Activated CD8-positive, alpha-beta memory T cell treated with anti-CD3 and anti-CD28 coated beads, Interleukin-2, amount 10 ng/mL, durations not matched to agents 7 days and 5 days (primary cell): Measurements from ENCODE around the gene FTCDNL1. TPM values are rescaled to one million over a fixed set of nuclear protein-coding genes. Genes with fewer than 3 reads are reported as not detected.

Source experiments
- ATAC-seq: fragments of 150-1000 bp; cut with Tn5 transposase; one replicate; pipeline ENCODE4 v1.10.0; 2021; ENCODE audit warnings: moderate library complexity
- CTCF ChIA-PET: fragments of 350-600 bp; sonication (Branson Sonifier 250); formaldehyde crosslinking; loops from one replicate; lab custom pipeline; 2021; ENCODE audit warnings: antibody characterized with exemption; lab: Charles Lee
- DNase-seq: peaks from one replicate; pipeline ENCODE4 v3.0.0-alpha.2; 2020
- H3K27ac Mint-ChIP-seq: one replicate; pipeline ENCODE4 v1.8.0; 2021; ENCODE audit warnings: mild to moderate bottlenecking, mixed read lengths
- H3K27me3 Mint-ChIP-seq: one replicate; pipeline ENCODE4 v1.8.0; 2021; ENCODE audit warnings: mixed read lengths
- H3K36me3 Mint-ChIP-seq: one replicate; pipeline ENCODE4 v1.8.0; 2021; ENCODE audit warnings: mild to moderate bottlenecking, mixed read lengths
- H3K4me1 Mint-ChIP-seq: one replicate; pipeline ENCODE4 v1.8.0; 2021; ENCODE audit warnings: mixed read lengths
- H3K4me3 Mint-ChIP-seq: one replicate; pipeline ENCODE4 v1.8.0; 2021; ENCODE audit warnings: mild to moderate bottlenecking, moderate library complexity, mixed read lengths
- H3K9me3 Mint-ChIP-seq: one replicate; pipeline ENCODE4 v1.8.0; 2022; ENCODE audit warnings: low read depth, mixed read lengths
- total RNA-seq, 2 experiments: library from RNA; stranded (reverse); gene quantifications; one replicate each; pipeline ENCODE4 v1.2.3, GENCODE V29; 2021

FTCDNL1 gene
- total RNA-seq, 2 experiments from 2014 or later: 1.8 to 2.8 TPM

DNA sequence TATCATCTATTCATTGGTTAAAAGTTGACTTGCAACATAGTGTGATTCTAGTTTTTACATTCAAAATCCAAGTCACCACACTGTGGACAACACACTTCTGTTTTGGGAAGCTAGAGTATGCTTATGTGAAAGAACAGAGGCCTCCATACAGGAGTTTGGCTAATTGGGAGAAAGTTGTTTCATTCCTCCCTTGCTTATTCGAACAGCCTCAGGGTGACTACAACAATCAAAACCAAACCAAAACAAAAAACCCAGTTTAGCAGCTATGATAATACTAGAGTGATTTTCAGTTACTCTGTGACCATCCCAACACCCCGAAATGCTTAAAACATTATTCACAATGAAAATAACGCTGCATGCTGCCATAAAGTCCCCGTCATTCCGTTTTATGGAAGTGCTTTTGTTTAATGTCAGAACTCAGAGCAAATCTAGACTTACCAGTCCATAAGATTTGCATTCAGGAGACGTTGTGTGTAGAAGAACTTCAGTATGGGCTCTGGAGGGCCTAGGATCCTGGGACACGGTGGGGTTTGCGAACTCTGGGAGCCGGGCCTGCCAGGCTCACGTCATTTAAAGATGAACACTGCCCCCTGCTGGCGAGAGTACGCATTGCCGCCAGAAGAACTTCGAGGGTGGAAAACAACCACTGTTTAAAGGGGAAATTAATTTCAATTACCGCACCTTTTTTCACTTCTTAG, 111.4 kb downstream of the FTCDNL1 start:
- no peaks in the 10 kb centered on the region for H3K9me3 Mint-ChIP-seq
- H3K36me3 Mint-ChIP-seq: no peaks in the 10 kb centered on the region
- peaks cover 2% of the 10 kb centered on the region for H3K4me1 Mint-ChIP-seq
- ATAC-seq: no peak
- no peak overlapping the region for H3K27ac Mint-ChIP-seq
- no peak overlapping the region for H3K4me3 Mint-ChIP-seq
- peak; percentile 66 for DNase-seq
- peaks cover 38% of the 10 kb centered on the region for H3K27me3 Mint-ChIP-seq
- CTCF ChIA-PET: interaction anchor here (0.8 to 2.5 kb wide), 14 partner anchors 11 to 1424 kb away, joined by 3 to 24 read pairs (median 4); no protein-coding TSS in a partner anchor

DNA sequence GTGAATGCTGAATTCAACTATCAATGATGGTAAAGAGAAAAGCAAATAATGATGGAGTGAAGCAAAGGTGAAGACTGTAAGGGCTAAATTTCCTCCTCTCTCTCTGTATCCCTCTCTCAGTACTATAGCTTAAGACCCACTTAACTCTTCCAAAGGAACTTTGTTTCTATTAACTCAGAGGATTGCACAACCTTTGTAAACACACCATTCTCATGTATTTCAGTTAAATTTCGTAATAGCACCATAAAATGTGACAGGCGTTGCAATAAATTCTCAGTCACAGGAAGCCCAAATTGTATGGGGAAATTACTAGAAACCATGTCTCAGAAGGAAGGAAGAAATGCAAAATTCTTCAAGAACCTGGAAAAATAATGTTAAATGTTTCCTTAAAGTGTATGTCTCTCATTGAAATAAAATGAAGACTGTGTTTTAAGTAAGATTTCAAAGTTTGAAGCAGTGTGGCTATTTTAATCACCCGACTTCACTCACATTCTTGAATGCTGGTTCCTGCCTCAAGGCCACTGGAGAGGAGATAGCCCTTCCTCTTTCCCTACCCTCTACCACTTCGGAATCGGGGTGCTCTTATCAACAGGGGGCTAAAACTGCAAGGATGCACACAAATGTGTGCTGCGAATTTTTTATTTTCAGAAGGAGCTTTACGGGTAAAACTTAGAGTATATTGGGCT, 112.1 kb downstream of the FTCDNL1 start:
- H3K4me3 Mint-ChIP-seq: no peak overlapping the region
- CTCF ChIA-PET: interaction anchor here (1.4 to 2.5 kb wide), 6 partner anchors 10 to 34 kb away, joined by 3 to 24 read pairs (median 6); no protein-coding TSS in a partner anchor
- no peaks in the 10 kb centered on the region for H3K36me3 Mint-ChIP-seq
- H3K9me3 Mint-ChIP-seq: no peaks in the 10 kb centered on the region
- ATAC-seq: no peak
- peaks cover 2% of the 10 kb centered on the region for H3K4me1 Mint-ChIP-seq
- DNase-seq: no peak
- H3K27me3 Mint-ChIP-seq: peaks cover 40% of the 10 kb centered on the region
- no peak overlapping the region for H3K27ac Mint-ChIP-seq

DNA sequence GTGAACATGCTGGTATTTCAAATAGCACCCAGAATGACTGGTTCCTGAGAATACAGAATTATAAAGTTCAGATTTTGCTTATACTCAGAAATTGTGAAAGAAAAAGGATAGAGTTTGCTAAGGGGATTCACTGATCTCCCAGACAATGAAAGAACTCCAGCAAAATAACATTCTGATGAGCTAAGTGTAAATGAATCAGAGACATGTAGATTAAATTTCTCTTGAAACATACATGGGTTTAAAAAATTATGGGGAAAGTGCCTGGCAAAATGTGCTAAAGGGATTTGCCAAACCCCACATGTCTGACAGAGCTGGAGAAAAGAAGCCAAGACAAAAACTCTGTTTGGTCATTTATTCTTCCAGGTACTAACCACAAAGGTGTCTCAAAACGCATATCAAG, 116.3 kb downstream of the FTCDNL1 start:
- peaks cover 49% of the 10 kb centered on the region for H3K27me3 Mint-ChIP-seq
- DNase-seq (no peak), ATAC-seq (no peak)
- no peak overlapping the region for H3K27ac Mint-ChIP-seq
- no peaks in the 10 kb centered on the region for H3K36me3 Mint-ChIP-seq
- no peaks in the 10 kb centered on the region for H3K4me1 Mint-ChIP-seq
- H3K9me3 Mint-ChIP-seq: no peaks in the 10 kb centered on the region
- no peak overlapping the region for H3K4me3 Mint-ChIP-seq
- CTCF ChIA-PET: interaction anchor here (1.6 kb wide), 1 partner anchor 29 kb away, joined by 6 read pairs; no protein-coding TSS in a partner anchor

DNA sequence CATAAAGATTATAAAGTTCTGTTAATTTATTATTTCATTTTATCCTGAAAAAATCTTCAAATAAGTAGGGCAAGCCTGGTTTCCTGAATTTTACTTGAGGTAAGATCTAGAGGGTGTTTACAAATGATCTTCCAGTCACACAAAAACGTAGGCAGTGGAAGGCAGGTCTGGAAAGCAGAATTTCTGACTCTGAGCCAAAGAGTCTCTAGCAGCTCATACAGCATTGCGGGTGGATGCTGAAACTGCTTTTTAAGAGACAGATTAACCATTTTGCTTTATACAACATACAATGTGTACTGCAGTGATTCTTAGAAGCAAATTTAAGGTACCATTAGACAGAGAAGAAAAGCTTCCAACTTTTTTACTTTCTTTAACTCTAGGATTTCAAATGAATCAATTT, 117.0 kb downstream of the FTCDNL1 start:
- ATAC-seq: no peak
- Mint-ChIP-seq H3K36me3 (no peaks in the 10 kb centered on the region), H3K4me3 (no peak overlapping the region), H3K27ac (no peak overlapping the region), H3K4me1 (no peaks in the 10 kb centered on the region), H3K9me3 (no peaks in the 10 kb centered on the region), H3K27me3 (peaks cover 43% of the 10 kb centered on the region)
- CTCF ChIA-PET: no interaction called here
- DNase-seq: no peak

DNA sequence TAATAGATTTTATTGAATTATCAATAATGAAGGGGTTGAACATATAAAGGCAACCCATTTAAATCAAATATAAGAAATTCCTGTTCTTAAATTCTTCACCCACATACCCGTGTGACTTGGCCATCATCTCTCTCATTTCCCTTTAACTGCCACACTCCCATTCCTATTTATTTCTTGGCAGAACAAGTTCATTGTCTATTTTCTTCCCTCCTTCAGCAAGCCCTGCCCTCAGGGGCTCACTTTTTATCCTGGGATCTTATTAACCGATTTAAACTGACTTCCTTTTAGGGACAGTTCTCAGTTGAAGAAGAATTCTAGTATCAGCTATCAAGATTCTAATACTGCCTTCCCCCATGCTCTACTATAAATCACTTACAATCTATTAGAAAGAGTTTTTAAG, 123.2 kb downstream of the FTCDNL1 start:
- Mint-ChIP-seq H3K4me1 (no peaks in the 10 kb centered on the region), H3K36me3 (no peaks in the 10 kb centered on the region), H3K27ac (no peak overlapping the region), H3K27me3 (peaks cover 27% of the 10 kb centered on the region), H3K4me3 (no peak overlapping the region), H3K9me3 (no peaks in the 10 kb centered on the region)
- DNase-seq (no peak), ATAC-seq (no peak)
- CTCF ChIA-PET: interaction anchor here (1.7 kb wide), 1 partner anchor 12 kb away, joined by 5 read pairs; no protein-coding TSS in a partner anchor

DNA sequence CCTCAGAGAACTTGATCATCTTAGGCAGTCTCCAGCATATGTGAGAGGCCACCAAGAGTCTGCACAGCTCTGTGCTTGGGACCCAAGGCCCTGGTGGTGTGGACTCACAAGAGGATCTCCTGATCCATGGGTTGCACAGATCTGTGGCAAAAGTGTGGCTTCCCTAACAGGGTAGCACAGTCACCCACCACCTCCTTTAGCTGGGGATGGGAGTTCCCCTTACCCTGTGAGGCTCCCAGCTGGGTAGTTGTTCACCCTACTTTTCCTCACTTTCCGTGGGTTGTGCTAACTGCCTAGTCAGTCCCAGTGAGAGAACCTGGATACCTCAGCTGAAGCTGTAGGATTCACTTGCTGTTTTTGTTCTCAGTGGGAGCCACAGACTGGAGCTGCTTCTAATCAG, 123.7 kb downstream of the FTCDNL1 start:
- Mint-ChIP-seq H3K4me3 (no peak overlapping the region), H3K4me1 (no peaks in the 10 kb centered on the region), H3K9me3 (no peaks in the 10 kb centered on the region), H3K27me3 (peaks cover 29% of the 10 kb centered on the region), H3K27ac (no peak overlapping the region), H3K36me3 (no peaks in the 10 kb centered on the region)
- DNase-seq (no peak), ATAC-seq (no peak)
- CTCF ChIA-PET: interaction anchor here (1.7 kb wide), 1 partner anchor 13 kb away, joined by 5 read pairs; no protein-coding TSS in a partner anchor

DNA sequence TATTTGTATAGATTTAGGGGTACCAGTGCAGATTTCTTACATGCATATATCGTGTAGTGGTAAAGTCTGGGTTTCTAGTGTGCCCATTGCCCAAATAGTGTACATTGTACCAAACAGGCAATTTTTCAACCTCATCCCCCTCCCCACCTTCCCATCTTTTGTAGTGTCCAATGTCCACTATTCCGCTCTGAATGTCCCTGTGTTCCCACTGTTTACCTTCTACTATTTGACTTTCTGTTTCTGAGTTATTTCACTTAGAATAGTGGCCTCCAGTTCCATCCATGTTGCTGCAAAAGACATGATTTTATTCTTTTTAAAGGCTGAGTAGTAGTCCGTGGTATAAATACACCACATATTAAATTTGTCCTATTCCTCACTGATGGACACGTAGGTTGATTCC, 132.9 kb downstream of the FTCDNL1 start:
- CTCF ChIA-PET: no interaction called here
- H3K4me1 Mint-ChIP-seq: no peaks in the 10 kb centered on the region
- no peak for ATAC-seq
- H3K27me3 Mint-ChIP-seq: peaks cover 14% of the 10 kb centered on the region
- H3K9me3 Mint-ChIP-seq: no peaks in the 10 kb centered on the region
- H3K4me3 Mint-ChIP-seq: no peak overlapping the region
- H3K36me3 Mint-ChIP-seq: no peaks in the 10 kb centered on the region
- DNase-seq: no peak
- no peak overlapping the region for H3K27ac Mint-ChIP-seq

DNA sequence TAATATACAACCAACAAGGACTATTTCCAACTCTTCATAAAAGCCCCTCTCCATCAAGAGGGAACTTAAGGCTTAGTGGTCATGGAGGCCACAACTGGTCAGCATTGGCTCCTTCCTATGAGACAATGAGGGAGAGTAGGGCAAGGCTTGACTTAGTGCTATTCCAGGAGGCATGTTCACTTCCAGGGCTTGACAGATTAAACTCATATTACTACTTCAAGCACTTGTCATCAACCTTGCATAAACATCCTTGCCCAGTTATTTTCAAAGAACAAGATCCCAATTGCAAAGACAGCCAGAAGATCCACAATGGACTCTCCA, 133.4 kb downstream of the FTCDNL1 start:
- ATAC-seq (no peak), DNase-seq (no peak)
- H3K27ac Mint-ChIP-seq: no peak overlapping the region
- H3K27me3 Mint-ChIP-seq: peaks cover 15% of the 10 kb centered on the region
- H3K36me3 Mint-ChIP-seq: no peaks in the 10 kb centered on the region
- CTCF ChIA-PET: no interaction called here
- H3K9me3 Mint-ChIP-seq: no peaks in the 10 kb centered on the region
- no peak overlapping the region for H3K4me3 Mint-ChIP-seq
- H3K4me1 Mint-ChIP-seq: no peaks in the 10 kb centered on the region

DNA sequence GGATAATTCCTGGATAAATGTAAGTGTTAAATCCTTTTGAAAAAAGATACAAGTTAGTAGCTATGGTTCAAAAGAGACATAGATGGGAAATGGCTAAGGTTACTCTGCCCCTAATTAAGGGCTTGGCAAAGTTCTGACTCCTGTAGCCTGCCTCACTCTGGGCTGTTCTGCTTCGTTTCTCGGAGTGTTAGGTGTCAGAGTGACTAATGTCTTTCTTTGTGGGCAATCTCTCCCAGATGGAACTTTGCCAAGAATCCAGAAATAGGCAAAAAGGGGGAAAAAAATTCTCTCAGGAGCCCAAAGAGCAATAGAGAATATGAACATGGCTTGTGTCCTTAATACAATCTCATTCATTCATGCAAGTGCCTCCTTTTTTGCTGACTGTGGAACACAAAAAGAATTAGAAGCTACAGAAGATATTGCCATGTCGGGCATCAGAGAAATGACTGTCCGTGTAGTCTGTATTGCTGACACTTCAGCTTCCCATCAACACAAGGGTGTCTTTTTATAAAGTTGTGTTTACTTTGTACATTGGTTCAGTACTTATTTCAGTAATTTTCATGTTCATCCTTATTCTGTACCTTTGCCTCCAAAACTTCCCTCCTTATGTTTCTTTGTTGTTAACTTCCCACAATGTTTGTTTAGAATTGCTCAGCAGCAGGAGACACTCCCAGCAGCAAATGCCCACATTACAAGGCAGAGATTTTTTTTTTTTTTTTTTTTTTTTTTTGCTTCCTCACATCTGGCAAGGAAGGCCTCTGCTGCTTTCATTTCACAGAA, 134.0 kb downstream of the FTCDNL1 start:
- H3K9me3 Mint-ChIP-seq: no peaks in the 10 kb centered on the region
- peaks cover 15% of the 10 kb centered on the region for H3K27me3 Mint-ChIP-seq
- no peaks in the 10 kb centered on the region for H3K36me3 Mint-ChIP-seq
- H3K4me3 Mint-ChIP-seq: no peak overlapping the region
- no peaks in the 10 kb centered on the region for H3K4me1 Mint-ChIP-seq
- no peak overlapping the region for H3K27ac Mint-ChIP-seq
- DNase-seq: no peak
- CTCF ChIA-PET: interaction anchor here (0.8 kb wide), 1 partner anchor 24 kb away, joined by 3 read pairs; no protein-coding TSS in a partner anchor
- ATAC-seq: no peak

DNA sequence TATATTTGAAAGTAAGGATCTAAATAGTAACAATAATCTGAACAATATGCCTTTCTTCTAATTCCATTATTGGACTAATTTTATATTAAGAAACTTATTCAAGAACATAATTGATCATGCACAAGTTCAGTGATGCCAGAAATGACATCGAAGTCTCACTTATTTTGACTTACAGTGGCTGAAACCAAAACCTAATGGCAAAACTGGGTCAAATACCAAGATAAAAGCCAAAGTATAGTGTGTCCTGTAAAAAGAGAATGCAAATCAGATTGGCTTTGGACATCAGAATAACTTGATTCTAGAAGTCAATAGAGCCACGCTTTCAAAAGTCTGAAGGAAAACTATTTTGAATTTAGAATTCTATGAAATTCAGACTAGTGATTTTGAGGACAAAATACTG, 137.2 kb downstream of the FTCDNL1 start:
- ATAC-seq (no peak), DNase-seq (no peak)
- no peak overlapping the region for H3K4me3 Mint-ChIP-seq
- H3K4me1 Mint-ChIP-seq: no peaks in the 10 kb centered on the region
- CTCF ChIA-PET: no interaction called here
- no peaks in the 10 kb centered on the region for H3K9me3 Mint-ChIP-seq
- H3K36me3 Mint-ChIP-seq: no peaks in the 10 kb centered on the region
- no peak overlapping the region for H3K27ac Mint-ChIP-seq
- H3K27me3 Mint-ChIP-seq: peaks cover 18% of the 10 kb centered on the region

DNA sequence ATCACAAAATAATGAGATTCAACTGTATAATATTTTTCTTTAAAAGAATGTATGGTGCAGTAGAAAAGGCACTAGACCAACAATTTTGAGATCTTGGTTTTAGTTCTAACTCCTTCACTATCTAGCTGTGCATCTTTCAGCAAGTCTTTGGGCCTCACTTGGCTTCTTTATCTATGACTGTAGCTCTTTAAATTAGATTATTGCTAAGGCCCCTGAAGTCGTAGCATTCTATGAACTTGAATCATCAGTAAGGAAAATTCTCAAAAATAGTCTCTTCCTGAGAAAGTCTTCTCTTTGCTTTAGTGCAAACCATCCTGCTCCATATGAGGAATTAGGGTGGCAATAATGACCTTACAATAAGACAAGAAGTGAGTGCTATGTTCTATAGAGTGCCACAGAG, 140.4 kb downstream of the FTCDNL1 start:
- no peak overlapping the region for H3K27ac Mint-ChIP-seq
- peaks cover 4% of the 10 kb centered on the region for H3K4me1 Mint-ChIP-seq
- peaks cover 18% of the 10 kb centered on the region for H3K27me3 Mint-ChIP-seq
- H3K9me3 Mint-ChIP-seq: no peaks in the 10 kb centered on the region
- no peak overlapping the region for H3K4me3 Mint-ChIP-seq
- DNase-seq (no peak), ATAC-seq (no peak)
- CTCF ChIA-PET: no interaction called here
- no peaks in the 10 kb centered on the region for H3K36me3 Mint-ChIP-seq
